Right lobe of liver (tissue), 4 donors: ENCODE measurements around the gene KIF4A.

Experiments used
- POLR2A ChIP-seq: fragments of 450-650 bp; IDR thresholded peaks from one replicate; pipeline ENCODE4 v1.6.1; 2017; ENCODE audit warnings: antibody characterized with exemption, mild to moderate bottlenecking
- TF ChIP-seq, protein P1 (sequence below), 4 donors: fragments of 200-600 bp in 3 of 4; fragments of 450-650 bp in 1 of 4; IDR thresholded peaks; one replicate each; pipeline versions ENCODE4 v1.5.1 to v1.8.0; 2016 to 2022; ENCODE audit warnings: antibody characterized with exemption in 4 of 4, mild to moderate bottlenecking in 2 of 4
- donor health status: DM: no; HTN: no; CAD: no.
- donor health status: DM: no; HTN: no; CAD: no.
- donor health status: DM: no; HTN: yes; CAD: no.

DNA sequence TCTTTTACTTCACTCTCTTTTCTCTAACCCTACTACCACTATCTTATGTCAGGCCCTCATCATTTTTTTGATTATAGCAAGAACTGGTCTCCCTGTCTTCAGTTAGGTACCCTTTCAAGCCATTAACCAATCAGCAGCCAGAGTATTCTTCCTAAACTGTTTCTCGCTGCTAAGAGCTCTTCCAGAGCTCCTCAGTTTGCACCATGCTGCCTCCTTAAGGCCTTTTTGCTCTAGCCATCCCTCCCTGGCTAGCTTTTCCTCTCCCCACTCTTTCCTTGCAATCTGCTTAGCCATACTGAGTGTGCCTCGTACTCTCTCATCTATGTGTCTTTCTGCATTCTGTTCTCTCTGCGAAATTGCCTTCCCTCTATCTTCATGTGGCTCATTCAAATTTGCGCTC, 32.9 kb downstream of the KIF4A start:
- TF ChIP-seq, protein P1, sequence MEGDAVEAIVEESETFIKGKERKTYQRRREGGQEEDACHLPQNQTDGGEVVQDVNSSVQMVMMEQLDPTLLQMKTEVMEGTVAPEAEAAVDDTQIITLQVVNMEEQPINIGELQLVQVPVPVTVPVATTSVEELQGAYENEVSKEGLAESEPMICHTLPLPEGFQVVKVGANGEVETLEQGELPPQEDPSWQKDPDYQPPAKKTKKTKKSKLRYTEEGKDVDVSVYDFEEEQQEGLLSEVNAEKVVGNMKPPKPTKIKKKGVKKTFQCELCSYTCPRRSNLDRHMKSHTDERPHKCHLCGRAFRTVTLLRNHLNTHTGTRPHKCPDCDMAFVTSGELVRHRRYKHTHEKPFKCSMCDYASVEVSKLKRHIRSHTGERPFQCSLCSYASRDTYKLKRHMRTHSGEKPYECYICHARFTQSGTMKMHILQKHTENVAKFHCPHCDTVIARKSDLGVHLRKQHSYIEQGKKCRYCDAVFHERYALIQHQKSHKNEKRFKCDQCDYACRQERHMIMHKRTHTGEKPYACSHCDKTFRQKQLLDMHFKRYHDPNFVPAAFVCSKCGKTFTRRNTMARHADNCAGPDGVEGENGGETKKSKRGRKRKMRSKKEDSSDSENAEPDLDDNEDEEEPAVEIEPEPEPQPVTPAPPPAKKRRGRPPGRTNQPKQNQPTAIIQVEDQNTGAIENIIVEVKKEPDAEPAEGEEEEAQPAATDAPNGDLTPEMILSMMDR (IDR thresholded peaks at IDR 0.05), result no peak
- no peak for TF ChIP-seq POLR2A
